Activated CD4-positive, alpha-beta T cell treated with anti-CD3 and anti-CD28 coated beads, Interleukin-2, amount 50 U/mL, for 1 hour (primary cell): Measurements from ENCODE around the gene CERCAM.
A peak's percentile ranks its signal among the peaks of the same experiment; 100 is the strongest.

Source experiments
- DNase-seq: peaks from one replicate; pipeline ENCODE4 v3.0.0-alpha.2; 2020

Gene CERCAM, protein sequence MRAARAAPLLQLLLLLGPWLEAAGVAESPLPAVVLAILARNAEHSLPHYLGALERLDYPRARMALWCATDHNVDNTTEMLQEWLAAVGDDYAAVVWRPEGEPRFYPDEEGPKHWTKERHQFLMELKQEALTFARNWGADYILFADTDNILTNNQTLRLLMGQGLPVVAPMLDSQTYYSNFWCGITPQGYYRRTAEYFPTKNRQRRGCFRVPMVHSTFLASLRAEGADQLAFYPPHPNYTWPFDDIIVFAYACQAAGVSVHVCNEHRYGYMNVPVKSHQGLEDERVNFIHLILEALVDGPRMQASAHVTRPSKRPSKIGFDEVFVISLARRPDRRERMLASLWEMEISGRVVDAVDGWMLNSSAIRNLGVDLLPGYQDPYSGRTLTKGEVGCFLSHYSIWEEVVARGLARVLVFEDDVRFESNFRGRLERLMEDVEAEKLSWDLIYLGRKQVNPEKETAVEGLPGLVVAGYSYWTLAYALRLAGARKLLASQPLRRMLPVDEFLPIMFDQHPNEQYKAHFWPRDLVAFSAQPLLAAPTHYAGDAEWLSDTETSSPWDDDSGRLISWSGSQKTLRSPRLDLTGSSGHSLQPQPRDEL

GRCh38 chr9:128420651-128421481 is at the start of gene CERCAM:
TSS of gene CERCAM (plus strand) at chr9:128420857. CDS start at chr9:128420878, 21 bp downstream.
- DNase-seq: peak; percentile 20

GRCh38 chr9:128371630-128372117 is 49.0 kb upstream of the CERCAM start:
- DNase-seq: no peak

DNA sequence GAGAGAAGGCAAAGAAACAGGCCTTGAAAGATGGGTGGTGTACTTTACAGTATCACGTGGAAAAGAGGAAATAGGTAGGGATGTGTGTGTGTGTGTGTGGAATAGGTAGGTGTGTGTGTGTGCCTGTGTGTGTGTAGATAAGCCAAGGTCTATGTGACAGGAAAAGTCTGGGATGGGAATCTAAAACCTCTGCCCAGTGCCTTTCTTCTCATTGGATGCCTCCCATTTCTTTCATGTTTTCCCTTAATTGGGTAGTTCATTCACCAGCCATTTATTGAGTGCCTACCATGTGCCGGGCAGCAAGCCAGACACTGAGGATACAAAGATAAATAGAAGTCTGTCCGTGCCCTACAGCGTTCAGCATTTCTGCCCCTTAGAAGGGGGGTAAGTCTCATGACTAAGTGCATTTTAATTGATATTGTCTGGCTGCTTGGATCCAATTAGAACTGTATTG is 48.4 kb upstream of the CERCAM start:
- DNase-seq: no peak

DNA sequence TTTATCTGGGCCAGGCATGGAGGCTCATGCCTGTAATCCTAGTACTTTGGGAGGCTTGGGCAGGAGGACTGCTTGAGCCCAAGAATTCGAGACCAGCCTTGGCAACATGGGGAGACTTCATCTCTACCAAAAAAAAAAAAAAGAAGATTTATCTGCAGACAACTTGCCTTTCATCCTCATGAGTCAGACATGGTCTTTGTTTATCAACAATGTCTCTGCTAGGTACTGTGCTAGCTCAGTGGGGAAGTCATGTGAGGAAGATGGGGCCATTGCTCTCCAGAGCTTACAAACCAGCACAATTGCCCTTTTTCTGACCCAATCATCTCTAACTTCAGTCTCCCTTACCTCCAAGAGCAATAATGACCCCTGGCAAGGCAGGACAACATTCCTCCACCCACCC is 47.9 kb upstream of the CERCAM start:
- no peak for DNase-seq

- DNase-seq: no peak
Observed at GRCh38 chr9:128374221-128374675, 46.4 kb upstream of the CERCAM start.

- DNase-seq: no peak
Observed at GRCh38 chr9:128375865-128376264, 44.8 kb upstream of the CERCAM start.

GRCh38 chr9:128382261-128382660 is 38.4 kb upstream of the CERCAM start:
- no peak for DNase-seq

- no peak for DNase-seq
Observed at GRCh38 chr9:128383007-128383753, 37.5 kb upstream of the CERCAM start.

GRCh38 chr9:128383791-128384190 is 36.9 kb upstream of the CERCAM start:
- no peak for DNase-seq

DNA sequence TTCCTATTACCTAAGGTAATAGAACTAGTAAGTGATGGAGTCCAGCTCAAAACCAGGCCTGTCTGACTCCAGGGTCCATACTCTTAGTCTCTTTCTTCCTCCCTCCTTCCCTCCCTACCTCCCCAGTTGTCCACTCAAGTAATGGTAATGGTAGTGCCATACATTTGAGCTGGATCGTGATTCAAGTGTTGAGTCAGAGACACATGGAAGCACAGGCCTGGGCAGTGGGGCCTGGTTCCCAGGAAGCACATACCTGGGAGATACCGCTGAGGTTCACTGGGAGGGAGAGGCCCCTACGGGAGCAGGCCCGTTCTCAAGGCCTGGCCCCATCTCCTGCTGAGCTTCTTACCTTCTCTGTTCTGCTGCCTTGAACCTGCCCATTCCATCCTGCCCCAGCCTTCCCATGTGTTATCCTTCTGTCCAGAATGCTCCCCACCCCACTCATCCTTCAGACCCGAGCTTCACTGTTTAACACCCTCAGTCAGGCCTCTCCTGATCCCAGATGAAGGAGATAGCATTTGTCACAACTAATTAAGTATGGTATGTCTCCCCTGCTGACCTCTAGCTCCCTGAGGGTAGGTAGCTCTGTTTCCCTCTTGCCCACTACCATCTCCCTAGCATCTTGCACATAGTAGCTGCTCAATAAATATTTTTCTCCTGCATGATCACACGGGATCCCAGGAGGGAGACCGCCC is 35.7 kb upstream of the CERCAM start:
- DNase-seq: no peak

- no peak for DNase-seq
Observed at GRCh38 chr9:128385496-128386460, 34.9 kb upstream of the CERCAM start.

- DNase-seq: no peak
Observed at GRCh38 chr9:128388150-128388549, 32.5 kb upstream of the CERCAM start.

DNA sequence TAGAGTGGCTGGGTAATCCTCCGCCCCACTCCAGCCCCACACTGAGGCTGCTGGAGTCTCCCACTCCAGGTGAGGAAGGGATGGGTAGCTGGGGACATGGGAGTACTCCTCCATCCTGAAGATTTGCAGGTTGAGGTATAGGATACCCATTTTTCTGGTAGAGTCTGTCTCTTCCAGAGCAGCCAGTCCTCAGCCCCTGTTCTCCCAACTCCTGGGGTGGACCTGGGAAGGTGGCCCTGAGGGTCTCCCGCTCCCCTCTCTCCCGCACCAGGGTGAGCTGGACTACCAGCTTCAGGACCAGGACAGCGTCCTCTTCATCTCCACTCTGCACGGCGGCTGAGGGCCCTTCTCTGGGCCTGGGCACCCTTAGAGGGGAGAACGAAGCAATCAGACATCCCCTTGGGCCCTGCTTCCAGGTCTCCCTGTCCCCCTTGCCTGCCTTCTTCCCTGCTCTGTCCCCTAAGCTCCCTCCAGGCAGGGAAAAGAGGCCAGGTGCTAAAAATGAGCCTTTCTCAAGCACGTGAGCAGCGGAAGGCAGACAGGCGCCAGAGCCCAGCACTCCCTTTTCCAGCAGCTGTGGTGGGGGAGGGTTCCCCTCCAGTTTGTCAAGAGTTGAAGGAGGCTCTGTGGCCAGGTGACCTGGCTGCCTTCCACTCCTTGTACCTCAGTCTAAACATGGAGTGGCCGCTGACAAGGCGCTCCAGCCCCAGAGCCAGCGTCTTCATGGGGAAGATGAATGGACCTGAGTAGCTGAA is 31.1 kb upstream of the CERCAM start:
- DNase-seq: no peak

DNA sequence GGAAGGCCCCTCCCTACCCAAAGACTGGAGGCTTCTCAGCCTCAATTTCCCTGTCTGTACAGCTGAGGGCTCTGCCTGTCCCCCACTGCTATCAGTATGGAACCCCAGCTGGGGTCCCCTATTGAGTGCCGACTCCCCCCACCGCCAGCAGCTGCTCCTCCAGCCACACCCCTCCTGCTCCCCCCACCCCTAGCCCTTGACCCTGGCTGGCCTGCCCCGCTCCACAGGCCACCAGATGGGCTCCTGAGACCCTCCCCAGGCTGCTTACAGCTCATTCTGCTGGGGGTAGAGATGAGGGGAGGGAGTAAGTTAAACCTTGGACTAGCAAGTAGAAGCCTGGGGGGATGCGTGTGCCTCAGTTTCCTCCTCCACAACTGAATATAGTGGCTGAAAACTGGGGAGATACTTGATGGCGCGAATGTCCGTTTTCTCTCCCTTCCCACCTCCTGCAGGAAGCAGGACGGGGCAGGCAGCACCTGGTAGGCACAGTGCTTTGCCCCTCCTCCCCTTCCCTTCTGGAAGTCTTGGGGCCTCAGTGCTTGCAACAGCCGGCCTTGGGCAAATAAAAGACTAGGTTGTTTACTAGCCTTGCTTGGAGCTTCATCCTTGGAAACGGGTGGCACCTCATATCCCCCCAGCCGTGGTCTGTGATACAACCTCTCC is 30.4 kb upstream of the CERCAM start:
- DNase-seq: no peak

DNA sequence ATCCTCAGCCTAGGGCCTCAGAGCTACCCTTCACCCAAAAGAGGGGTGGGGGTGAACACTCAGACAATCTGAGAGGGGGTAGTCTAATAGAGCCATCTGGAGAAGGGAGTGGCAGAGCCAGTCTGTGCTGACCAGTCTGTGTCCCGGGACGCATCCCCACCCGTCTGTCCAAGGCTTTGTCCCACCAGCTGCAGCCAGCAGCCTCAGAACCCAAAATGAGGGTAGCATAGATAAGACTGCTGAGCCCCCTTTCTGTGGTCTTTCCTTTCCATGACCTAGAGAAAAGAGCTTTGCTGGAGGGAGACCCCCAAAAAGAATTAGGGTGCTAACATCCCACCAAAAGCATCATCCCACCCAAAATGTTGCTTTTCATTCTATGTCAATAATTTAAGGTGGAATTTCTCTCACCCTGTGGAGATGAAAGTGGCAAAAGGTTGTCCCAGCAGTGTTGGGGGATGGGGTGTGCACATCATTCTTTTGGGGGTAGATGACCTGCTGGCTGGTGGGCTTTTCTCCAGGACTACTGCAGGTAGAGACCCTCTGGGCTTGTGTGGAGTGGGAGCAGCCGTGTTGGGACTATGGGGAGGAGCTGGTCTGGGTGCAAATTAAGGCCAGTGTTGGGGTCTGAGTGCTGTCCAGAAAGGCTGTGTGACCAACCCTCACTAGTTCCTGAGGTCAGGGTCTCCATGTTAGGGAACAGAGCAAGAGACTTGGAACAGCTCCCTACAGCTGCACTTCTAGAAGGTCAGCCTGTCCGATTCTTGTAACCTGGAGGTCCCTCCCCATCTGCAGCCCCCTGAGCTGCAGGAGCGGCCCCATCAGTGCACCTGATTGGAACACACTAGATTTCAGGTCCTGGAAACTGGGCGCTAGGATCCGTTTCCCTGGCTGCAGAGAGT is 29.6 kb upstream of the CERCAM start:
- no peak for DNase-seq

- DNase-seq: no peak
Observed at GRCh38 chr9:128391956-128392301, 28.7 kb upstream of the CERCAM start.

DNA sequence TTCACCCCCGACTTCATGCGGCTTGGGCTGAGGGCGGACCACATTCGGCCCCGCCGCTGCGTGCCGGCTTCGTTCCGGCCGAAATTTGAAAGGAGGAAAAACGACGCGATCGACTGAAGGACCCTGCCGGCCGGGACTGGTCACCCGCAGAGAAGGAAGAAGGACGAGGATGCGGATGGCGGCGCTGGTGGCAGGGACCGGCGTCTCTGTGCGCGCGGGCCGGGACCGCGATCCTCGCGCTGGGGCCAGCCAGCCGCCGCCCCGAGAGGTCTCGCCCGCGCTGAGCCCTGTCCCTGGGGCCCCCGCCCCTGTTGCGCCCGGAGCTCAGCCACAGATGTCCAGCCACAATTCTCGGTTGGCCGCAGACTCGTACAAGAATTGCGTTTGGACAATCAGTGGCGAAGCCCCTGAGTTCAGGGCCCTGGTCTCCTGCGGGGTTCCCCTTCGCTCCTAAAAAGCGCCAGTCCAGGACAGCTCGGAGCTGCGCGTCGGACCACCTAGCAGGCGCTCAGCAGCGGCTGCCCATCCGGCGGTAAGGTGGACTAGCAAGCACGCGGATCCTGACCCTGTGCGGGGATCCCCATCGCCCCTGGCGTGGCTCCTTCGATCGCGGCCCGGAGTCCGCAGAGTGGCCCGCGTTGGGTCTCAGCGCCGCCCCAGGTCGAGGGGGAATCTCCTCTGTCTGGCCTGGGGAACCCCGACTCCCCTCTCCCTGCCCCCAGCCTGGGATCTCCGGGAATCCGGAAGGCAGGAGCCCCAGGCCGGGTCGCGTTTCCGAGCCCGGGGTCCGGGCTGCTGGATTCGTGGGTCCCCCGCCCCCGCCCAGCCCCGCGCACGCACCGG is 28.1 kb upstream of the CERCAM start:
- no peak for DNase-seq
